Coronary artery (tissue), 2 donors: ENCODE measurements around the gene DAO.
A peak's percentile ranks its signal among the peaks of the same experiment; 100 is the strongest.

Experiments used
- DNase-seq: peaks from one replicate; pipeline ENCODE4 v3.0.0-alpha.2; 2017; ENCODE audit warnings: low spot score
- H3K27ac ChIP-seq, 2 donors: fragments of 200-600 bp; sonication (generic); one replicate each; pipeline ENCODE4 v1.5.1; 2016 to 2019
- H3K4me3 ChIP-seq: fragments of 200-600 bp; sonication (generic); 2 replicates; pipeline ENCODE4 v1.5.1; 2016; ENCODE audit warnings: mild to moderate bottlenecking, moderate library complexity
- CTCF ChIP-seq: fragments of 200-600 bp; sonication (generic); IDR thresholded peaks from one replicate; pipeline ENCODE4 v1.5.1; 2019; ENCODE audit warnings: antibody characterized with exemption

Gene DAO

GRCh38 chr12:108849660-108850059, 30.2 kb upstream of the DAO start:
- no peak for TF ChIP-seq CTCF
- no peak for DNase-seq
- H3K27ac ChIP-seq, result peak overlapping the region in 1 of 2 donors; percentile 74
- H3K4me3 ChIP-seq, result no peak overlapping the region

- no peak for DNase-seq
- Histone ChIP-seq H3K4me3 (no peak overlapping the region), H3K27ac (peak overlapping the region; percentile 41 to 74)
- no peak for TF ChIP-seq CTCF
Measured at GRCh38 chr12:108850854-108851573, 28.9 kb upstream of the DAO start.

- no peak for DNase-seq
- no peak for TF ChIP-seq CTCF
- H3K4me3 ChIP-seq, result peak overlapping the region; percentile 44
- H3K27ac ChIP-seq, result peak overlapping the region; percentile 94 to 99
Measured at GRCh38 chr12:108852674-108853309, 27.1 kb upstream of the DAO start.

GRCh38 chr12:108853426-108853825, 26.5 kb upstream of the DAO start:
- TF ChIP-seq CTCF, result no peak
- peak overlapping the region; percentile 94 to 99 for H3K27ac ChIP-seq
- DNase-seq, result no peak
- H3K4me3 ChIP-seq, result peak overlapping the region; percentile 44

GRCh38 chr12:108853981-108854446, 25.9 kb upstream of the DAO start:
- H3K27ac ChIP-seq, result peak overlapping the region; percentile 94 to 99
- peak overlapping the region; percentile 44 for H3K4me3 ChIP-seq
- TF ChIP-seq CTCF, result no peak
- DNase-seq, result peak; percentile 85

GRCh38 chr12:108854451-108855283, 25.2 kb upstream of the DAO start:
- Histone ChIP-seq H3K27ac (peak overlapping the region; percentile 94 to 99), H3K4me3 (peak overlapping the region; percentile 44)
- DNase-seq, result peak; percentile 86
- no peak for TF ChIP-seq CTCF
